ENCODE measurements around the gene ZNF771.
A peak's percentile ranks its signal among the peaks of the same experiment; 100 is the strongest.

DNA sequence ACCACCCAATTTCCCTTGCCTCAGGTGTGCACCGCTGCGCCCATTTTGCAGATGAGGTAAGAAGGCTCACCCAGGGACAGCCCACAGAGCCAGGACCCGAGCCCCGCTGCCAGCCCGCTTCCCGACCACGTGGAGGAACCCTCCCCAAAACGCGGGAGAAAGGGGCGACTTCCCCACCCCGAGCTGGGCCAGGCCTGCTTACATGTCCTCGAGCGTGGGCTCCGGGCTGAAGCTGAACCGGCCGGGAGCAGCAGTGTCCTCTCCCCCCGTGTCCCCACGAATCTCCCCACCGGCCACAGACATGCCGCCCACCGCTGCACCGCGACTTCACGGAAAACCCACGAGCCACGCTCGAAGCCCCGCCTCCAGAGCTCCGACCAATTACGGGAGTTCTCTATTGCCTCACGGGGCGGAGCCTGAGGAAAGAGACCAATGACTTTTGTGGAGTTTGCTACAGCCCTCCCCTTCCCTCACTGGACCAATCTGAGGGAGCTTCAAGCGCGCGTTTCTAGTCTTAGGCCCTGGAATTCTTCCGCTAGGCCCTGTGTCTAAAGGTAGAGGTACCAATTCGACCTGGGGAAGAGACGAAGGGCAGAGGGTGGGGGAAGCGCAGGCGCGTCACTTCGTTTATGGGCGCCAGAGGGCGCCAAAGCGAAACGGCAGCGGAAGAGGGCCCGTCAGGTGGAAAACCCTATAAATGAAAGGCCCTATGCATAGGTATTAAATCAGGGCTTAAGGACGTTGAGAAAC is 22.4 kb downstream of the ZNF771 start, which contains the start of gene DCTPP1:
- TF ChIP-seq EZH2 (IDR thresholded peaks at IDR 0.05; ENCODE audit: low read depth): no peak
- TF ChIP-seq, protein P1, sequence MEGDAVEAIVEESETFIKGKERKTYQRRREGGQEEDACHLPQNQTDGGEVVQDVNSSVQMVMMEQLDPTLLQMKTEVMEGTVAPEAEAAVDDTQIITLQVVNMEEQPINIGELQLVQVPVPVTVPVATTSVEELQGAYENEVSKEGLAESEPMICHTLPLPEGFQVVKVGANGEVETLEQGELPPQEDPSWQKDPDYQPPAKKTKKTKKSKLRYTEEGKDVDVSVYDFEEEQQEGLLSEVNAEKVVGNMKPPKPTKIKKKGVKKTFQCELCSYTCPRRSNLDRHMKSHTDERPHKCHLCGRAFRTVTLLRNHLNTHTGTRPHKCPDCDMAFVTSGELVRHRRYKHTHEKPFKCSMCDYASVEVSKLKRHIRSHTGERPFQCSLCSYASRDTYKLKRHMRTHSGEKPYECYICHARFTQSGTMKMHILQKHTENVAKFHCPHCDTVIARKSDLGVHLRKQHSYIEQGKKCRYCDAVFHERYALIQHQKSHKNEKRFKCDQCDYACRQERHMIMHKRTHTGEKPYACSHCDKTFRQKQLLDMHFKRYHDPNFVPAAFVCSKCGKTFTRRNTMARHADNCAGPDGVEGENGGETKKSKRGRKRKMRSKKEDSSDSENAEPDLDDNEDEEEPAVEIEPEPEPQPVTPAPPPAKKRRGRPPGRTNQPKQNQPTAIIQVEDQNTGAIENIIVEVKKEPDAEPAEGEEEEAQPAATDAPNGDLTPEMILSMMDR (conservative IDR thresholded peaks at IDR 0.05): peak; percentile 91

Measured in PC-9 (cell line).